SK-N-MC (cell line): ENCODE data around the gene DACT1.
A peak's percentile ranks its signal among the peaks of the same experiment; 100 is the strongest.

ENCODE experiments used
- DNase-seq: peaks from one replicate; pipeline ENCODE4 v3.0.0-alpha.2; 2011; ENCODE audit warnings: low read depth, low spot score
- H3K27ac ChIP-seq: fragments of 200-600 bp; sonication (generic); 2 replicates; pipeline ENCODE4 v1.5.1; 2016; ENCODE audit warnings: mixed run types
- H3K36me3 ChIP-seq: fragments of 200-600 bp; sonication (generic); 2 replicates; pipeline ENCODE4 v1.6.1; 2017; ENCODE audit warnings: antibody characterized with exemption, low read length, mixed read lengths; ENCODE audit not compliant: insufficient read depth
- H3K4me3 ChIP-seq: fragments of 200-600 bp; sonication (generic); 2 replicates; pipeline ENCODE4 v1.5.1; 2016
- H3K9ac ChIP-seq: fragments of 200-600 bp; sonication (generic); 2 replicates; pipeline ENCODE4 v1.8.0; 2017; ENCODE audit warnings: mixed run types, mixed read lengths; ENCODE audit not compliant: insufficient read length
- H3K9me3 ChIP-seq: fragments of 200-600 bp; sonication (generic); 2 replicates; pipeline ENCODE4 v1.6.1; 2017; ENCODE audit warnings: low read depth, mild to moderate bottlenecking, antibody characterized with exemption, low read length, moderate library complexity, mixed read lengths
- EZH2 ChIP-seq: fragments of 200-600 bp; sonication (generic); IDR thresholded peaks from one replicate; pipeline ENCODE4 v1.6.1; 2017; ENCODE audit warnings: antibody characterized with exemption
- FOXP2 ChIP-seq: optimal IDR thresholded peaks from 2 replicates; pipeline ENCODE3; 2011; ENCODE audit warnings: mild to moderate bottlenecking, moderate library complexity; ENCODE audit not compliant: insufficient read depth; ENCODE audit errors: extremely low read length, control extremely low read depth
- POLR2AphosphoS5 ChIP-seq: IDR thresholded peaks from 2 replicates; pipeline ENCODE4 v1.6.1; 2012; ENCODE audit warnings: mild to moderate bottlenecking, low read depth, low read length, borderline replicate concordance

DACT1 gene

DNA sequence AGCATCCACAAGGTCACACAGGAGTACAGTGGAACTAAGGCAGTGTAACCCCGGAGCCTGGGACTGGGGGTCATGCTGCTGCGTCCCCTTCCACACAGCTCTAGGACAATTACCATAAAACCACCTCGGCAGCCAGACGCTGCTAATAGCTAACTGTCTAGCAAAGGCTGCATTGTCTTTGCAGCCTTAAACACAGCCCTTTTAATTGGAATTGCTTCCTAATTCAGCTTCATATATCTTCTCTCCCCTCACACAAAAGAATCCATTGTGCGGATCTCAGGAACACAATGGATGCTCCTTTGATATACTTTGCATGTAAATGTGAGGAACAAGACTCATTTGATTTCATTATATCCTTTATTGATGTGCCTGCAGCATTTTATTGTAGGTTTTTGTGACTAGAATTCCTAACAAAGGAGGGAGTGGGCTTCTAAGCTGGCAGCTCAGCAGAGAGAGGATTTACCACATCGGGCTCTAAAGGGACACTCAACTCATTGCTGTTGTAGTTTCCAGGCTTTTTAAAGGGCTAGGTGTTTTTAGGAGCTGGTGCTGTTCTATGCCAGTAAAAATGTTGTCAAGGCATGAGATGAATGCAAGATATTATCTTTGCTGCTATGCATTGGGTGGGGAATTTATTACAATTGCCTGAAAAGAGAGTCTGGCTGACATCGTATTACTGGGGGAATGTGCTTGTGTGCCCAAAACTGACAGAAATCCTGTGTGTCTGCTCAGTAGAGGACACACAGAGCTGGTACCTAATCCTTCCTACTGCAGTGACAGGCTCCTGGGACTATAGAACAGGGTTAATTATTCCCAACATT lies 30.4 kb upstream of the DACT1 start:
- TF ChIP-seq FOXP2 (no peak), EZH2 (no peak), POLR2AphosphoS5 (no peak)
- Histone ChIP-seq H3K36me3 (no peaks in the 10 kb centered on the region), H3K9ac (no peak overlapping the region), H3K9me3 (no peaks in the 10 kb centered on the region), H3K27ac (no peak overlapping the region), H3K4me3 (no peak overlapping the region)
- no peak for DNase-seq

DNA sequence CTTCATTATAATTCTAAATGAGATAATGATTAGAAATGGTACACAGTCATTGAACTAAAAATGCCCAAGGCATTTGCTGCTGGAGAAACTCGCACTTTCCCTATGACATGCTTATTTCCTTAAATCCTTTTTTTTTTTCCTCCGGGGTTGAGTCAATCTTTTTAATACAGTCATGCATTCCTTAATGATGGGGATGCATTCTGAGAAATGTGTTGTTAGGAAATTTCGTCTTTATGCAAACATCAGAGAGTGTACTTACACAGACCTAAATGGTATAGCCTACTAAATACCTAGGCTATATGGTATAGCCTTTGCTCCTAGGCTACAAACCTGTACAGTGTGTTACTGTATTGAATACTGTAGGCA lies 29.8 kb upstream of the DACT1 start:
- Histone ChIP-seq H3K9me3 (no peaks in the 10 kb centered on the region), H3K4me3 (no peak overlapping the region), H3K9ac (no peak overlapping the region), H3K27ac (no peak overlapping the region), H3K36me3 (no peaks in the 10 kb centered on the region)
- TF ChIP-seq FOXP2 (no peak), POLR2AphosphoS5 (no peak), EZH2 (no peak)
- no peak for DNase-seq

DNA sequence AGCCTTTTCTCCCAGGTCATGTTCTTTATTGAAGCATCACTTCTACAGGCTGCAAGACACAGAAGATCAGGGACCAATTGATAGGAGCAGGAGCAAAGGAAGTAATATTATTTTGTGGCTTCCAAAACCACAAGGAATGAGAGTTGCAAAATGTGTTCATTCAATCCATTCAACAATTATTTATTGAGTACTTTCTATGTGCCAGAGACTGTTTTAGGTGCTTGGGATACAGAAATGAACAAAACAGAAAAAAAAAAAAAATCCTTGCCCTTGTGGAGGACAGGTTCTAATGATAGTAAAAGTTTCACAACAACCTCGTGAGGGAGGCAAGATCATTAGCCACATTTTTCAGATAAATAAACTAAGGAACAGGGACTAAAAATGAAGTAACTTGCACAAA lies 20.1 kb upstream of the DACT1 start:
- Histone ChIP-seq H3K36me3 (no peaks in the 10 kb centered on the region), H3K9me3 (no peaks in the 10 kb centered on the region), H3K9ac (no peak overlapping the region), H3K27ac (no peak overlapping the region), H3K4me3 (no peak overlapping the region)
- DNase-seq, result no peak
- no peak for TF ChIP-seq POLR2AphosphoS5
- no peak for TF ChIP-seq EZH2
- TF ChIP-seq FOXP2, result no peak

DNA sequence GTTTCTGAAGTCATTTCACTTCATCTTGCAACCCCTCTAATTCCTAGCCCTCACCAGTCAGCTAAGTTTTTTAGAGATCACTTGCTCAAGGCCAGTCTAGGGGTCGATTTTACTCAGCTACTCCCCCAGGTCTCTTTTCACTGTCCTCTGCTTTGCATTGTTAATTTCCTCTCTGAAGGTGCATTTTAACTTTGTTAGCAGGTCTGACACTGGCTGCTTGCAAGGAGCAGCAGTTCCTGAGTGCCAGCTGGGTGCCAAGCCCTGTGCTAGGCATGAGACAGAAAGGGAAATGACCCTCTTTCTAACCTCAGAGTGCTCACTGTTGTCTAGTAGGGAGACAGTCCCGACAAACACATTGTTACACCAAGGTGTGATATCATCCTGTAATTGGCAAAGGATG lies 17.8 kb upstream of the DACT1 start:
- no peak for DNase-seq
- Histone ChIP-seq H3K9ac (no peak overlapping the region), H3K9me3 (no peaks in the 10 kb centered on the region), H3K27ac (no peak overlapping the region), H3K36me3 (no peaks in the 10 kb centered on the region), H3K4me3 (no peak overlapping the region)
- no peak for TF ChIP-seq EZH2
- no peak for TF ChIP-seq POLR2AphosphoS5
- no peak for TF ChIP-seq FOXP2

DNA sequence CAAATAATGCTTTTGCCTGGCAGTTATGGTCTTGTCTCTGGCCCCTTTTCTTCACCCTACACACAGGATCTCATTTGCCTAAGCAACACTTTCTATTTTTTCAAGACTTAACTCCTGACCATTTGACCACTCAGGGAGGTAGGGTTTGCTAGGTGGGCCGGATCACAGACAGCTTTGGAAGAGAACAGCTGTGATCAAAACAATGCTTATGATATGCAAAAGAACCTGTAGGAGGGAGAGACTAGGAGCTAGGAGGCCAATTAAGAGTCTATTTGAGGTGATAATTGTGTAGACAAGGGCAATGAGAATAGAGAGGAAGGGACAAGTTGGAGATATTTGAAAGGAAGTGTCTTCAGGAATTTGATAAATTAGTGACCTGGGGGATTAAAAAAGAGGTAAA lies 12.3 kb upstream of the DACT1 start:
- DNase-seq, result no peak
- TF ChIP-seq EZH2, result no peak
- TF ChIP-seq FOXP2, result no peak
- no peak for TF ChIP-seq POLR2AphosphoS5
- Histone ChIP-seq H3K9me3 (no peaks in the 10 kb centered on the region), H3K36me3 (no peaks in the 10 kb centered on the region), H3K27ac (no peak overlapping the region), H3K9ac (no peak overlapping the region), H3K4me3 (no peak overlapping the region)

DNA sequence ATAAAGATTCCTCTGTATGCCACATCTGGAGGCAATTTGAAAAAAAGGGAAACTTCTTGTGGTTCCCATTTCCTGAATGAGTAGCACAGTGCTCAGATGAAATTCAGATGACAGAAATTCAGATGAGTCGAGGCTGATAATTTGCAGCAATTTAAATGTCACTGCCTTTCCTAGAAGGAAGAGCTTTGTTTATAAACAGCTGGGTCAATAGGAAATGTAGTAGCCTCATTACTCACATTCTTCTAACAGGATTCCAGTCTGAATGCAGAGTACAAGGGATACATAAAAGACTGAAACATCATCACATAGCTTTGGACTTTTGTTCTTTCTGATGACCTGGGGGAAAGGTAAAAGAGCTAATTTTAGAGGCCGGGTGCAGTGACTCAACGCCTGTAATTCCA lies 11.3 kb upstream of the DACT1 start:
- no peak for TF ChIP-seq EZH2
- TF ChIP-seq FOXP2, result peak; percentile 80
- TF ChIP-seq POLR2AphosphoS5, result peak; percentile 31; the same call in 1 of the 2 replicates
- Histone ChIP-seq H3K9me3 (no peaks in the 10 kb centered on the region), H3K9ac (no peak overlapping the region), H3K36me3 (no peaks in the 10 kb centered on the region), H3K27ac (no peak overlapping the region), H3K4me3 (no peak overlapping the region)
- peak; percentile 58 for DNase-seq

DNA sequence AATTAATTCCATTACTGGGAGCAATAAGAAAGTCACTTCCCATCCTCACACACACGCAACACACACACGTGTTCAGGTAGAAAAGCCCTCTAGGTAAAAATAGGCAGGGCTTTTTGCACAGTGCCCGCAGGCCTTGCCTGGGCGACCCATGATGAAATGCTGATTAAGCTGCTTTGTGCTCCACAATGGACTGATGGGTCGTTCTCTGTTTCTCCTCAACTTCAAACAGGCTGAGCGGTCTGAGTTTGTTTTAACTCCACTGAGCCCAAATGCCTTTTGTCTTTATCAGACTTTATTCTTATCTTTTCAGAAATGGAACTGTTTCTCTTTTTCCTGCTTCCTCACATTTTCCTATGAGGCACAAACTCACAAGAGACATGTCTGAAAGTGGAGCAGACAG lies 9.4 kb upstream of the DACT1 start:
- TF ChIP-seq POLR2AphosphoS5, result no peak
- TF ChIP-seq EZH2, result no peak
- TF ChIP-seq FOXP2, result no peak
- Histone ChIP-seq H3K4me3 (no peak overlapping the region), H3K36me3 (no peaks in the 10 kb centered on the region), H3K9me3 (no peaks in the 10 kb centered on the region), H3K27ac (no peak overlapping the region), H3K9ac (no peak overlapping the region)
- DNase-seq, result no peak

DNA sequence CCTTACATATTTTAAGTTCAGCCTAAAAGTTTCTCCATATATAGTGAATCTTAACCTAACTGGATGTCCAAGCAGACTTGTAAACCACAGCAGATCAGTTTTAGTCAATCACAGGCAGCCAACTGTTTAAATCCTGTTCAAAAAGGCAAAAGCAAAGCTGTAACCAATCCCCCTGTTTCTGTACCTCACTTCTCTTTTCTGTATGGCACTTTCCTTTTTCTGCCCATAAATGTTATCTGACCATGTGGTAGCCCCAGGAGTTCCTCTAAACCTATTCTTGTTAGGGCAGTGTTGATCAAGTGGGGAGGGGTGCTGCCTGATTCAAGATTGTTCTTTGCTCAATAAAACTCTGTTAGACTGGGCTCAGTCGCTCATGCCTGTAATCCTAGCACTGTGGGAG lies 8.5 kb upstream of the DACT1 start:
- no peaks in the 10 kb centered on the region for H3K36me3 ChIP-seq
- TF ChIP-seq EZH2 (no peak), FOXP2 (no peak)
- DNase-seq, result no peak
- no peaks in the 10 kb centered on the region for H3K9me3 ChIP-seq
- H3K4me3 ChIP-seq, result no peak overlapping the region
- H3K27ac ChIP-seq, result no peak overlapping the region
- H3K9ac ChIP-seq, result no peak overlapping the region

DNA sequence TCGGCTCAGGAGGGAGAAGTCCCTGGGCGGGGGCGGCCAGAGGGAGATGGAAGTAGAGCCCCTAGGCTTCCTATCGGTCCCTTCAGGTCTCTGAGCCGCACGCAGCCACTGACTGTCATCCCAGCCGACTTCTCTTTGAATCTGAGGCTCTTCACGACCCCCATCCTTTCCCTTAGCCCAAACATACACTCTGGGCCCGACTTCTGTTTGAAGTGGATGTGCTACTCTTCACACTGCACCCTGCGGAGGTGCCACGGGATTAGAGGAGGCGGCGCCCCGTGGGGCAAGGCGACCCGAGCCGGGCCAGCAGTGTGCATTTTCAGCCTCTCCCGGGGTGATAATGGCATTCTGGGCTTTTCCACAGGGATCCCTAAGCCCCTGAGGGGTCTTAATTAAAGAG lies 6.0 kb upstream of the DACT1 start:
- Histone ChIP-seq H3K9me3 (no peaks in the 10 kb centered on the region), H3K36me3 (no peaks in the 10 kb centered on the region), H3K27ac (no peak overlapping the region), H3K9ac (no peak overlapping the region), H3K4me3 (no peak overlapping the region)
- TF ChIP-seq POLR2AphosphoS5, result no peak
- no peak for TF ChIP-seq FOXP2
- TF ChIP-seq EZH2, result no peak
- no peak for DNase-seq
